HG03432 (cell line): Measurements from ENCODE around the gene MIA3.

ENCODE experiments used
- ATAC-seq: cut with Tn5 transposase; IDR thresholded peaks from one replicate; pipeline ENCODE4 v1.9.1; 2021; ENCODE audit warnings: mild to moderate bottlenecking, moderate library complexity; ENCODE audit not compliant: unreplicated experiment

The MIA3 gene

DNA sequence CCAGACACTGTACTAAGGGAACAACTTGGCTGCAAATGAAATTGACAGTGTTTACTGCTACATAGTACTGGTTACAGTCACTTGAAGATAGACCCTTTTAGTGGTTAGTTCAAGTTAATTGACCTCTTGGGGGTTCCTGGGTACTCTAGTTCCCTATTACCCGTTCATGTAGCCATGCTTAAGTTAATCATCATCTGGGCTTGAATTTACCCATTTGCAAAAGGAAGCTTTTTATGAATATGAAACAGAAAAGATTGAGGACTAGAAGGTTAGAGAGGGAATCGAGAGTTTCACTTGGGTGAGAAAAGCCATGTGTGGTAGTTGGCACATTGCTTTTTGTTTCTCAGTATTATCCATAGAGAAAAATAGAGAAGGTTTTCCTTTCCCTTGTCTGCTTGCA, 2.7 kb downstream of the MIA3 start:
- ATAC-seq = peak; percentile 32

DNA sequence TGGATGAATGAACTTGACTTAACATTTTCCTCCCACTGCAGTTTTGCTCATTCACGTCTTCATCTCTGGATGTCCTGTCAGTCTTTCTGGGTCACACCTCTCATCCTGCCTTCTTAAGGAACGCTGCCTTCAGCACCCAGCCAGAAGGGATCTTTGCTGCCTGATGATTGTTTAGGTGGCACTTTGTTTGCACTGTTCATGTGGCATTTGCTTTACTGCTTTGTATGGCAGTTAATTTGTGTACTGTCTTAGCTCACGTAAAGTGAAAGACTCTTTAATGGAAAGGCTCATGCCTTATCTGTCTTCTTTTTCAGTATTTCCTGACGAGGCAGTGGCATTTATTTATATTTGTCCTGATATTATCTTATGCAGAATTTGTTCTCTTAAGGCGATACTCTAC, 4.9 kb downstream of the MIA3 start:
- no peak for ATAC-seq

DNA sequence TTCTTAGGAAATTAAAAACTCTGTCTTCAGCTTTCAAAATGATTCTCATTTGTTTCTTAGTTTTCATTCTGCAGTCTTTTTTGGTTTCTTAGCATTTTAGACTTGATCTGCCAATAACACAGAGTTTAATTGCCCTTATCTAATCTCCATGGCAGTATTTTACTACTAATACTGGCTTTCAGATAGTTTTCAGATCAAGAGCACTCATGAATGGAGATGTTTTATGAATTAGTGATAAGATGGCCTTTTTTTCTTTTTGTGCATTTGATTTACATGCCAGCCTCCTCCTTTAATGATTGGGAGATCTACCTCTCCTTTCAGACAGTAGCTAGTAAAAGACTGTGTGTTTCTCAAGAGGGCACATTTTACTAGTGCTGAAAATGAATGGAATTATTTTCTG, 5.6 kb downstream of the MIA3 start:
- ATAC-seq = no peak

DNA sequence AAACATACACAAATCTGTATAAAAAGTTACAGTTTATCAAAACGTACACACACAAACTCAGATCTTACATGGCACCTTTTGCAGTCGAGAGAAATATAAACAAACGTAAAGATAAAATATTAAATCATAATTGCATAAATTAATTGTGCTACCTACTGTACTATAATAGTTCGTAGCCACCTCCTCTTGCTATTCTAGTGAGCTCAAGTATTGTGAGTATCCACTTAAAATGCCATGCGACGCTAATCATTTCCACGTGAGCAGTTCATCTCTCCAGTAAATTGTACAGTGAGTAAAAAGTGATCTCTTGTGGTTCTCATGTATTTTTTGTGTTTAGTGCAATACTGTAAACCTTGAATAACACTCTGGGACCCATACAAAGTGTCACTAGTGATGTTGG, 6.3 kb downstream of the MIA3 start:
- ATAC-seq = no peak

DNA sequence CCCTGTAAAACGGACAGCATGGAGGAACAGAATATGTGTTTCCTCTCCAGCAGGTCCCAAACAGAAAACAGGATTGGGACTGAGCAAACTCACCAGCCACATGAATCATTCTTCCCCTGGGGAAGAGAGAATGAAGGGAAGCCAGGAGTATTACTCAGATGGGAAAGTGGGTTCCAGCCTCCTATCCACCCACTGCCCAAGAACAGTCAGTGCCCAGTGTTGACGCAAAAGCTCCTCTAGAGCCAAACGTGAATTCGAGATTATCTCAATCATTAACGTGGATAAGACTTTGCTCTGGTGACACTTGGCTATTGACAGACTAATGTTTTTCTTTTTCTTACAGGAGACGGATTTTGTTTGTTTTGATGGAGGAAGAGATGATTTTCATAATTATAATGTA, 9.3 kb downstream of the MIA3 start:
- ATAC-seq = no peak

DNA sequence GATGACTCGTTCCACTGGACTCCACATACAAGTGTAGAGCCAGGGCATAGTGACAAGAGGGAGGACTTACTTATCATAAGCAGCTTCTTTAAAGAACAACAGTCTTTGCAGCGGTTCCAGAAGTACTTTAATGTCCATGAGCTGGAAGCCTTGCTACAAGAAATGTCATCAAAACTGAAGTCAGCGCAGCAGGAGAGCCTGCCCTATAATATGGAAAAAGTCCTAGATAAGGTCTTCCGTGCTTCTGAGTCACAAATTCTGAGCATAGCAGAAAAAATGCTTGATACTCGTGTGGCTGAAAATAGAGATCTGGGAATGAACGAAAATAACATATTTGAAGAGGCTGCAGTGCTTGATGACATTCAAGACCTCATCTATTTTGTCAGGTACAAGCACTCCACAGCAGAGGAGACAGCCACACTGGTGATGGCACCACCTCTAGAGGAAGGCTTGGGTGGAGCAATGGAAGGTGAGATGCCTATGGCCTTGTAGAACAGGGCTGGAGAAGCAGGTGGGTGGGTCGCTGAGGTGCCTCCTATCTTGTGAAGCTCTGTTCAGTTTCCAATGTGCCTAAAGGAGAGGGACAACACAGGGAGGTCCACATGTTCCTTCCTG, 12.1 kb downstream of the MIA3 start:
- ATAC-seq = no peak

DNA sequence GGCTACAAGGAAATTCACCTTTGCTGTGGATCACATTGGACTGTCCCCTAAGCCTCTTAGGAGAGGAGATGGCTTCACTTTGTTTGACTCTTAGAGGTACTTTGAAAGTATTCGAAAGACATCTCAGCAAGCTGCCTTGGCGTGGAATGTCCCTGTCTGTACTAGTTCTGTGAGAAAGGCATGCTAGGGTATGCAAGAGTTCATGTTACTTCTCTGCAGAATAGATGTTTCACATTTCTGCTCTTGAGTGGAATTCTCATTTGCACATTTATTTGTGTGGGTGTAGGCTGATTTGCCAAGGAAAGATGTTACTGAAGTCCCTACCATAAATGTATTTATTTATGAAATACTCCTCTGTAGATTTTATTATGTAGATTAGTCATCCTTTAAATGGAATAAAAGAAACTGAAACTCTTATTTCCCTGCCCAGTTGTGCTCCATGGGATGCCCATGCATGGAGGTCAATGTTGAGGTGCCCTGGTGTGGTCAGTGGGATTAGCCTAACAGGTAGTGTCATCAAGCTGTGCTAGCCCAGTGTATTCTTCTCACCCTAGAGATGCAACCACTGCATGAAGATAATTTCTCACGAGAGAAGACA, 13.8 kb downstream of the MIA3 start:
- no peak for ATAC-seq

DNA sequence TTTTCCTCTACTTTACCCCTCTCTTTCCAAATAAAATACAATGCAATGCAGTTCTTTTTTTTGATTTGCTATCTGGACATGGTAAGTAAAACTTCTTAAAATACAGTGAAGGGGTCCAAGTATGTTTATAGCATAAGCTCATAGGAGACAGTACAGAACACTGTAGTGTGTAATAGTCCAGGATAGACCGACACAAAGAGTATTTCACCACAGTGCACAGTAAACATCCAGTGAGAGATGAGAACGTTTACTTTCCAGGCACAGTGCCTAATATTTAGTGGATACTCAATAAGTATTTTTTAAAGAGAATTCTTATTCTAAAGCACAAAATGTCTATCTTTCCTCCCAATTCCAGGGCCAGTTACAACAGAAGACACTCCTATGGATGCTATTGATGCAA, 14.9 kb downstream of the MIA3 start:
- no peak for ATAC-seq

DNA sequence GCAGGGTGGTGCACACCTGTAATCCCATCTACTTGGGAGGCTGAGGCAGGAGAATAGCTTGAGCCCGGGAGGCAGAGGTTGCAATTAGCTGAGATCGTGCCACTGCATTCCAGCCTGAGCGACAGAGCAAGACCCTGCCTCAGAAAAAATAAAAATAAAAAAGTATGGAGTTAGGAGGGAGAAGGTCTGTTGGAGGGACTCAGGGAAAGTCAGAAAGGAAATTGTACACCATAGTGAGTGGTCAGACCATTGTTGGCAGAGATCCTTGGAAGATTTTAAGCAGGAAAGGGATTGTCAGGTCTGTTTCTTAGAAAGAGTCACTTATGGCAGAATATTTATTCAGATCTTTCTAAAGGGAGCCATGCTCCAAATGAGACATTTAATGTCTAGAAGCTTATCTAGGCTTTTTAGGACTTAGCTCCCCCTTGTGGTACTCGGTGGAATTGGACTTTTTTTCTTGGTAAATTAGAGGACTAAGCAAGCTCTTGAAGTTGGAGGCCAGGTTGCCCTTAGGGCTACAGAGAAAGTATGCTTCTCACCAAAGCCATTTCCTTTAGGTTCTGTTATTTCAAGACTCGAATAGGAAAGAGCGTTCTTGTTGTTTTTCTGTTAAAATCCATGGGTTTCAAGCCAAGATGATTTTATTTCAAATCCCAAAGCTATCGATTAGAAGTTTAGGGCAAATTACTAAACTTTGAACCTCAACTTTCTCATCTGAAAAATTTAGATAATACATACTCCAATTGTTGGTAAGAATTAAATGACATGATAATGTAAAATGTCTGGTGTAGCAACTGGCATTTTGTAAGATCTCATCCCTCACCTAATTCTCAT, 16.5 kb downstream of the MIA3 start:
- peak; percentile 94 for ATAC-seq

DNA sequence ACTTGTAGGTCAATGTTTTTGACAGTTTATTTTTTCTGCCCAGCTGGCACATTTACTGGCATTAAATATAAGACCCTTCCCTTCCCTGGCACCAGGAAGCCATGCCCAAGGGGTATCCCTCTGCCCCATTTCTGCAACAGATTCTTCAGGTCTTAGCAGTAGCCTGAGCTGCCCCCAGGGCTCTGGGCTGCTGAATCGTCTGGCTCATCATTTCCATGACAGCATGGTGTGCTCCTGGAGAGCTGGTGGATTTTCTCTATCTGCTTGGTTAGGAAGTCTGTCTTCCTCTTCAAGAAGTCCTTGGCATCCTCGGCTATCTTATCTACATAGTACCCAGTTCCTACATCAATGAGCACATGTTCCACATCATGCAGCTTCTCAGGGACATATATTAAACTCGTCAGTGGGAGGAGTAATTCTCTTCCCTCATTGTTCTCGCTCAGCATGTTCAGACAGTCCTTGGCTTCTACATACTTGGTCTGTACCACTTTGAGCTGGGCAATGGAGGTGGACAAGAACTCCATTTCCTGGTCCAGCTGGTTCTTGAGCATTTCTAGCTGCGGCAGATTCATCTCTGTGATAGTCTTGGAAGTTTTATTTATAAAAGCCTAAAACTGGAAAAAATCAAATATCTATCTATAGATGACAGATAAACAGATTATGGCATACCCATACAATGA, 23.5 kb downstream of the MIA3 start:
- ATAC-seq = no peak

DNA sequence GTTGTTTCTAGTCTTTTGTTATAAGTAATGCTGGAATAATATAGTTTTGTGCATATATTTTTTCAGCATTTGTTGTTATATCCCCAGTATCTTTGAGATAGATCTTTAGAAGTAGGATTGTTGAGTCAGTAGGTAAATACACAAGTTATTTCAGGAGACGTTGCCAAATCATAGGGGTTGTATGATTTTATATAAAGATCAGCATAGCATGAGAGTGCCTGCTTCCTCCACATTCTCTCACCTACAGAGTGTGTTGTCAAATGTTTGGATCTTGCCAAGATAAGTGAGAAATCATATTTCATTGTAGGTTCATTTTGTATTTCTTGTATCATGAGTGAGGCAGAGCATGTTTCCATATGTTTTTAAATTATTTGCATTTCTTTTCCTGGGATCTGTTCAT, 24.6 kb downstream of the MIA3 start:
- no peak for ATAC-seq

DNA sequence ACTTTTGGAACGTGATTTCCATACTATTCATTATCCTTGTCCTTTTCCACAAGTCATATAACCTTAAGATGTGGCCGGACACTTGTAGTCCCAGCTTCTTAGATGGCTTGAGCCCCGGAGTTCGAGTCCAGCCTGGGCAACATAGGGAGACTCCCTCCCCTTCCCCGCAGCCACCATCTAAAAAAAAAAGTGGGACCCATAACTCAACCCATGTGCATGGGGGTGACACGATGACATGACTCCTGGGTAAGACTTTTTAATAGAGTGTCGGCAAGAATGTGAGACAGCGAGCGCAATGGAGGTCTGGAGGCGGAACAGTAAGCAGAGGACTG, 25.7 kb downstream of the MIA3 start:
- no peak for ATAC-seq

DNA sequence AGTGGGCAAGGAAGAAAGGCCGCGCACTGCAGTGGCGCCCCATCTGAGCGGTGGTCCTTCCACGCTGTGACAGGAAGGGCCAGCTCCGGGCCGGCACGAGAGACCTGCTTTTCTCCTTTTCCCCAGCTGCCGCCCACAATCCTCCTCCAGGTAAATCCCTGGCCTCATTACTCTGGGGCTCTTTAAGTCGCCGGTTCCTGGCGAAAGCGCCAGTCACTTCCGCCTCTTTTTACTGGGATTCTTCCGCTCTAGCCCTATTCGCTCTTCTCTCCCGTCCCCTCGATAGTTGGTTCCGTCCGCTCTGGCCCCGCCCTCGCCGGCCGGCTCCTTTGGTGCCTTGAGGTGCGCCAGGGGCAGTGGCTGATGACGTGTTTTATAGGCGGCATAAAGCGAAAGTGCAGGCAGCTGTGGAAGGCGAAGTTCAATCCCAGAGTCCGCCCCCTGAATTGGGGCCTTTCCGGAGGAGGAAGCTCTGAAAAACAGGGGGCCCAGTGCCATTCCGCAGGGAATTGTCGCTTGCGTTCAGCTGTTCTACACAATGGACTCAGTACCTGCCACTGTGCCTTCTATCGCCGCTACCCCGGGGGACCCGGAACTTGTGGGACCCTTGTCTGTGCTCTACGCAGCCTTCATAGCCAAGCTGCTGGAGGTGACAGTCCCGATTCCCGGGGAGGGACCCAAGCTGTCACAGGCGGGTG, 26.2 kb downstream of the MIA3 start:
- ATAC-seq = peak; percentile 99

DNA sequence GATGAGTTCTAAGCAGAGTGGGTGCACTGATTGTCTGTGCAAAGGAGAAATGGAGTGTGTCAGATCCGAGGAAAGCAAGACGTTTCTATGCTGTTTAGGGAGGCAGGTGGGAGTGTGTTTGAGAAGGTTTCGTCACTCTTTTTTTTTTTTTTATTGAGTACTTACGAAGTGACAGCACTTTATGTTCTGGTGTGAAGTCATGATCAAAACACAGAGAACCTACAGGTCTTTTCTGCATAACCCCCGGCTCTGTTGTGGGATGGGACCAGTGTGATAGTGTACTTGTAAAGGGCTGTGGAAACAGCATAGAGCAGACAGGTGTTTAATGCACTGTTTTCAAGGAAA, 26.7 kb downstream of the MIA3 start:
- ATAC-seq = no peak

DNA sequence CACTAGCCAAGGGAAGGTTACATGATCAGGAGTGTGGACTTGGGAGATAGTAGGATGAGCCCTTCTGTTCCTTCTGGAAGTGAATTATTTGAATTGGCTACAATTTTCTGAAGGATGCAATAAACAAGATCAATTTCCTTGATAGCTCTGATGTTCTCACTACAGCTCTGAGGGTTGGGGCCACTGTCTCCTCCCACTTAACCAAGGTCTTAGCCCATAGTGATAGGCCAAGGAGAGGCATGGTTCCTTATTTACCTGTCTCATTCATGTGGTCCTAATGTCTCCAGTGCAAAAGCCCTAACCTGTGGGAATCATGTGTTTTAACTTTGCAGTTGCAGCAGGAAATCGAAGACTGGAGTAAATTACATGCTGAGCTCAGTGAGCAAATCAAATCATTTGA, 34.8 kb downstream of the MIA3 start:
- no peak for ATAC-seq

DNA sequence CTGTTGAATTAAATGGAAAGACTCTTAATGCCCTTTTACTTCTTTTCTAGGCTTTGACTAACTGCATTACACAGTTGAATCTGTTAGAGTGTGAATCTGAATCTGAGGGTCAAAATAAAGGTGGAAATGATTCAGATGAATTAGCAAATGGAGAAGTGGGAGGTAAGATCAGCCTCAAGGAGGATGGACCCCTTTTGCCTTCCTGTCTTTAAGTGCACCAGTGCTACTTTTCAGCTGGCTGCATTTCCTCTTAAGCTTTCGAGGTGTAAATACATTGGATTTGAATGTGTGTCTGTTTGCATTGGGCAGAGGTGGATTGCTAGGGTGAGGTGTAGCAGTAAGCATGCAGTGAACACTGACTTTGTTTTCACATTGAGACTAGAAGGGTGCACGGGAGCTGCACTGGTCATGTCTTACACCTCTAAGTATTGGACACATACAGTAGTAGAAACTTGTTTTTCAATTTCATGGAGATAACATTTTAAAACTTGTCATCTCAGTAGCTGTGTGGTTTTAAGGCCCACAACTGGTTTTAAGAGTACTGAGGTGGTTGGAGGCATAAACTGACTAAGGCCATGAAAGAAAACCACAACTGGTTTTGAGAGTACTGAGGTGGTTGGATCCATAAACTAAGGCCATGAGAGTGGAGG, 35.4 kb downstream of the MIA3 start:
- peak; percentile 69 for ATAC-seq

DNA sequence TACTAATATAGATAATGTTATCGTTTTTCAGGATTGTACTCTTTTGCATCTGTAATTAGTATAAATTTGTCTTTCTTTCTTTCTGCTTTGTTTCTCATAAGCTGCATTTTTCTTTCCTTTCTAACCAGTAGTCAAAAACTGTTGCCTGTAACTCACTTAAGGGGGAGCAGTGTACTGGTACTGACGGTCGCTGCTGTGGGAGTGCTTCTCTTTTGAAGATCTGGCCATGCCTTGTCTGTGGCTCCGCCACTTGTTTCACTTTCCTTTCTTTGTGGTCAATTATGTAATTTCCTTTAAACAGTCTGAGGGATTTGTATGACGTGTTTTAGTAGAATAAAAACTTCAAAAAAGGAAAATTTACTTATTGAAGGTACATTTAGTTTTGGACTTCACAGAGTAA, 37.0 kb downstream of the MIA3 start:
- peak; percentile 96 for ATAC-seq

DNA sequence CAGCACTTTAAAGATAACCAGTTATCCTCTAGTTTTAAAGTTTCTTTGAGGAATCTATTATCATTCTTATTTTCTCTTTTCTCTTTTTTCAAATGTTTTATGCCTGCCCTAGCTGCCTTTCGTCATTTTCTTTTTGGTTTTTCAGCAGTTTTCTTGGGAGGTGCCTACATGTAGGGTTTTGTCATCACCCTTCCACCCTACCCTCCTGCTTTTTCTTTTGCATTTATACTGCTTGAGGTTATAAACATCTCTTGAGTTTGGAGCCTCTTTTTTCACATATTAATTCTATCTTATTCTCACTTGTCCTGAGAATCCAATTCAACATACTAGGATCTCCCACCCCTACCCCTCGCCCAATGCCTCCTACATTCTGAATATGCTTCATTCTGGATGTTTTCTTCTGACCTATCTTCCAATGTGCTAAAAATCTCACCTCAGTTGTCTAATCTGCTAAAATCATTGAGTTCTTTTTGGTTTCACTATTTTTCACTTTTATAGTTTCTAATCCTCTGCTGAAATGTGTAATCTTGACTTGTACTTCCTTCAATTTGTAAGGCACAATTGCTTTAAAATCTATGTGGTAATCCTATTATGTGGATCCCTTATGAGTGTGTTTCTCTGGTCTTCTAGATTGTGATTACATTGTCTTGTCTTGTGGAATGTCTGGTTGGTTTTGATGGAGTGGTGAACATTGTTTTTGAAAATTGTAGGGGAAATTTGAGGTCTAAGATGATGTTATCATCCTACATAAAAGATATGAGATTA, 38.7 kb downstream of the MIA3 start:
- no peak for ATAC-seq

DNA sequence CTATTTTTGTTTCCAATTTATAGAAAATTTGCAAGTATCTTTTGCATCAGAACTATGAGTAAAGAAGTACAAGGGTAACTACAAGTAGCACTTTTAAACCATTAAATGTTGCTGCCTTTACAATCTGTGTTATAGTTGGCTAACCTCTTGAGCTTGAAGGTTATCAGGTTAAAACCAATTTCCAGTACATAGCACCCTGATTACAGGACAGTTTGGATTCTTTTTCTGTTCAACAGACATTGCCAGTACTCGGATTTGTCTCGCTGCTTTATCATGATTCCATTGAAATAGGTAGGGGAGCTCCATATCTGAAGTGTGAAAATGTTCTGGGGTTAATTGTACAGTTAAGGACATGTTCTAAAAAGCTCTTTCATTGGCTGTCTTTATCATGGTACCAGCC, 40.0 kb downstream of the MIA3 start:
- ATAC-seq = no peak

DNA sequence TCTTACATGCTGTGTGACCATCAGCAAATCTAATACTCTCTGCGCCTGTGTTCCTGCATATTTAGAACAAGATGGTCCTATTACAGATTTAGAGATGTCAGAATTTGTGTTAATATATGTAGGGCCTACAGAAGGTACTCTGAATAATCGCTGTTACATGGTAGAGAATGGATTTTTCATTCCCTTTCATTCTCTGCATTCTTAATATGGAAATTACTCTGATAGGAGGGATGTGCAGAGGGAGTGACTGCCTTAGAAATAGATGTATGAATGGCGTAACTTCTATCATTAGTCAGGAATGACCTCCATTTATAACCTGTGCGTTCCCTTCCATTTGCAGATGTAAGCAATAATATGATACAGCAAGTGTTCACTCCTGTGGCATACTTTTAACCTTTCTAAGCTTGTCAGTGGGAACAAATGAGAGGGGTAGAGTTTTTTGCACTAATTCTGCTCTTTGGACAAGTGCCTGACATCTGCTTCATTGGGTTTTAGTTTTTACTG, 45.6 kb downstream of the MIA3 start:
- no peak for ATAC-seq
